Measurements from ENCODE around the gene MAEA. TPM values are rescaled to one million over a fixed set of nuclear protein-coding genes. Genes with fewer than 3 reads are reported as not detected.

MAEA gene
- total RNA-seq (ENCODE audit: low replicate concordance) = 38.2 and 68.6 TPM in 2 replicates

DNA sequence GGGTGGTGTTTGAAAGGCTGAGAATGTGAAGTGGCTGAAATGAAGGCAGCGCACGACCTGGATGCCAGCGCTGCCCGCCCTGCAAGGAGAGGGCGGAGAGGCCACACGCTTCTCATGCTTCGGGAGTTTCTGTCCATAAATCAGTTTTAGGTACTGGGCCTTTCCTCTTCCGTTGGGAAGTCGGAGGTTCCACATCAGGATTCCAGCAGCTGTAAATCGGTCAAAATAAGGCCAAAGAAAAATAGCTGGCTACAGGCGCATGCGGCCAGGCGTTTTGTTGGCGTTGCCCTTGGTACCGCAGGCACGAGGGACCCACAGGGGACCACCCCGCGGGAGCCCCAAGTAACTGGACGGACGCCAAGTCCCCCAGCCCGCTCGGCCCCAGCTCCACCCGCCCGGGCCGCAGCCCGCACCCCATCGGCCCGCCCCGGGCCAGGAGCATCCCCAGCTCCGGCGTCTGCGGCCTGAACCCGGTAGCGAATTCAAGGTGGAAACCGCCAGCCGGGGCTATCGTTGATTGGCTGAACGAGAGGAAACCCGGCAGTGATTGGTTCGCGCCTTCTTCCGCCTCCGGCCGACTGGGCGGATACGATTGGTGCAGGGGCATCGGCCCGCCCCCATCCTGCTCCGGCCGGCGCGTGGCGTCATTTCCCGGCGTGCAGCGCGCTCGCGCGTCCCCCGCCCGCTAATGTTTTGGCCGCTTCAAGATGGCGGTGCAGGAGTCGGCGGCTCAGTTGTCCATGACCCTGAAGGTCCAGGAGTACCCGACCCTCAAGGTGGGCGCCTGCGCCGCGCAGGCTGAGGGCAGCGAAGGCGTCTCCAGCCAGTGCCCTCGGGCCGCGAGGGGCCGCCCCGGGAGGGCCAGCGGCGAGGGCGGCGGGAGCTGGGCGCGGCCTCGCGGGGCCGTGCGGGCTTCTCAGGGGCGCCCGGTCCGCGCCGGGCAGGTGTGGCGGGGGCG, at the start of gene MAEA:
Gene MAEA, plus strand, starts transcription at position 685 of the 958 bp plus-strand sequence. Its CDS starts 23 bp downstream, at position 708.
- H3K27ac ChIP-seq = no peak within 1 kb of the TSS
- peaks cover 3% of the 10 kb centered on the region for H3K27me3 ChIP-seq
- H2AFZ ChIP-seq (replicated peaks) = peak within 1 kb of the TSS; percentile 70
- H3K36me3 Mint-ChIP-seq = peaks cover 3% of the 10 kb centered on the region
- H3K4me3 ChIP-seq = peak within 1 kb of the TSS; percentile 90
- peaks cover 43% of the 10 kb centered on the region for H4K20me1 ChIP-seq (ENCODE audit: low read depth)
- peak within 1 kb of the TSS; percentile 100 for H3K4me2 ChIP-seq
- peaks cover 48% of the 10 kb centered on the region for H3K79me2 ChIP-seq (ENCODE audit: low read depth)
- no peak for TF ChIP-seq EZH2phosphoT487 (IDR thresholded peaks at IDR 0.05)
- peak; percentile 47 for TF ChIP-seq EZH2 (IDR thresholded peaks at IDR 0.05)
- TF ChIP-seq, protein P1, sequence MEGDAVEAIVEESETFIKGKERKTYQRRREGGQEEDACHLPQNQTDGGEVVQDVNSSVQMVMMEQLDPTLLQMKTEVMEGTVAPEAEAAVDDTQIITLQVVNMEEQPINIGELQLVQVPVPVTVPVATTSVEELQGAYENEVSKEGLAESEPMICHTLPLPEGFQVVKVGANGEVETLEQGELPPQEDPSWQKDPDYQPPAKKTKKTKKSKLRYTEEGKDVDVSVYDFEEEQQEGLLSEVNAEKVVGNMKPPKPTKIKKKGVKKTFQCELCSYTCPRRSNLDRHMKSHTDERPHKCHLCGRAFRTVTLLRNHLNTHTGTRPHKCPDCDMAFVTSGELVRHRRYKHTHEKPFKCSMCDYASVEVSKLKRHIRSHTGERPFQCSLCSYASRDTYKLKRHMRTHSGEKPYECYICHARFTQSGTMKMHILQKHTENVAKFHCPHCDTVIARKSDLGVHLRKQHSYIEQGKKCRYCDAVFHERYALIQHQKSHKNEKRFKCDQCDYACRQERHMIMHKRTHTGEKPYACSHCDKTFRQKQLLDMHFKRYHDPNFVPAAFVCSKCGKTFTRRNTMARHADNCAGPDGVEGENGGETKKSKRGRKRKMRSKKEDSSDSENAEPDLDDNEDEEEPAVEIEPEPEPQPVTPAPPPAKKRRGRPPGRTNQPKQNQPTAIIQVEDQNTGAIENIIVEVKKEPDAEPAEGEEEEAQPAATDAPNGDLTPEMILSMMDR (IDR thresholded peaks at IDR 0.05) = no peak
- peak within 1 kb of the TSS; percentile 93 for H3K9ac ChIP-seq
- peaks cover 12% of the 10 kb centered on the region for H3K4me1 ChIP-seq
- H3K27me3 Mint-ChIP-seq (ENCODE audit: insufficient read depth, low read depth) = peaks cover under 1% of the 10 kb centered on the region
- DNase-seq (ENCODE audit: low spot score) = peak; percentile 98
- peak within 1 kb of the TSS; percentile 91 for H3K27ac Mint-ChIP-seq
- H3F3A ChIP-seq (ENCODE audit: low read depth) = no peaks in the 10 kb centered on the region
- no peaks in the 10 kb centered on the region for H3K36me3 ChIP-seq
- H3K9me3 ChIP-seq (ENCODE audit: low read depth) = no peaks in the 10 kb centered on the region
- peaks cover 22% of the 10 kb centered on the region for H3K4me1 Mint-ChIP-seq
- H3K4me3 Mint-ChIP-seq = peak within 1 kb of the TSS; percentile 91
- no peaks in the 10 kb centered on the region for H3K9me3 Mint-ChIP-seq

DNA sequence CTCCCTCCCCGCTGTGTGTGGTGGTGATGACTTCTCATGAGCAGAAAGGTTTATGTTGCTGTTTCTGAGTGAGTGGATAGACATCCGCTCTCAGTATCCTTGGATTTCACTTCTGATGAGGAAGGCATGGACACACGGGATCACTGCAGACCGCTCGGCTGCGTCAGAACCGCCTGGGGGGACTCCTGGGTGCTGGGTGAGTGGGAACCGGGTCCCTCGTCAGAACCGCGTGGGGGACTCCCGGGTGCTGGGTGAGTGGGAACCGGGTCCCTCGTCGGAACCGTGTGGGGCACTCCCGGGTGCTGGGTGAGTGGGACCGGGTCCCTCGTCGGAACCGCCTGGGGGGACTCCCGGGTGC, 49.8 kb upstream of the MAEA start:
- H3K9ac ChIP-seq = no peak overlapping the region
- Mint-ChIP-seq H3K27ac (no peak overlapping the region), H3K9me3 (no peaks in the 10 kb centered on the region), H3K36me3 (peaks cover 31% of the 10 kb centered on the region), H3K27me3 (ENCODE audit: insufficient read depth, low read depth) (peaks cover 4% of the 10 kb centered on the region), H3K4me3 (no peak overlapping the region), H3K4me1 (peaks cover 9% of the 10 kb centered on the region)
- H3K4me1 ChIP-seq = no peaks in the 10 kb centered on the region
- no peak overlapping the region for H3K27ac ChIP-seq
- H3K4me2 ChIP-seq = no peak overlapping the region
- H3F3A ChIP-seq (ENCODE audit: low read depth) = no peaks in the 10 kb centered on the region
- no peak overlapping the region for H2AFZ ChIP-seq (replicated peaks)
- H3K4me3 ChIP-seq = no peak overlapping the region
- H3K27me3 ChIP-seq = no peaks in the 10 kb centered on the region
- peaks cover 61% of the 10 kb centered on the region for H4K20me1 ChIP-seq (ENCODE audit: low read depth)
- H3K79me2 ChIP-seq (ENCODE audit: low read depth) = peaks cover 65% of the 10 kb centered on the region
- H3K36me3 ChIP-seq = no peaks in the 10 kb centered on the region
- no peaks in the 10 kb centered on the region for H3K9me3 ChIP-seq (ENCODE audit: low read depth)
- DNase-seq (ENCODE audit: low spot score) = no peak
- TF ChIP-seq, protein P1 (IDR thresholded peaks at IDR 0.05) = no peak
- no peak for TF ChIP-seq EZH2phosphoT487 (IDR thresholded peaks at IDR 0.05)
- TF ChIP-seq EZH2 (IDR thresholded peaks at IDR 0.05) = no peak

DNA sequence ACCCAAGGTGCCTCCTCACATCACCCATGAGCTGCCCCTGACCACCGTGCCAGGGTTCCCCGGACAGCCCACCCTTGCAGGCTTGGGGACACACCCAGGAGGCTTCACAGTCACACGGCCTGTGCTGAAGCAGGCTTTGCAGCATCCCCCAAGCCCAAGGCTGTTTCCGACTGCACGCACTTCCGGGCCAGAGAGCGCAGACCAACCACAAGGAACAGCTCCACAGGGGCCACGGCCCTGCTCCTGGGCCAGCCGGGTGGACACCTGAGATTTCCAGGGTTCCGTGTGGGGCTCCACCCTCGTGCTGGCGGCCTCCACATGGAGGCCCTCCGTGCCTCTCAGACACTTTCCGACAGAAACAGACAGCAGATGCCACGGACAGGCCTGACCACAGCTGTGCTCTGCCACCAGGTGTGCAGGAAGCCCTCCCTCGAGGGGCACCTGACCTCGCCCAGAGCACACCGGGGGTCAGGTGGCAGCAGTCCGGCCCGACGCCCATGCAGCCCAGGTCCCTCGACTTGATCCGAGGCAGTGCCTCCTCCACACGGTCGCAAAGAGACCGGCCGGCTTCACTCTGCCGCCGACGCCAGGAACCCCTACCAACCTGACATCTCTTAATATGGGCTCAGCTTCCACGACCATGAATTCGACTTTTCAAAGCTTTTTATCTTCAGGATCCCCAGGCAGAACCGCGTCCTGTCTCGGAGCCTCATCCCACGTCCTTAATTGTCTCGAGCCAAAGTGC, 48.8 kb upstream of the MAEA start:
- Histone ChIP-seq H3K79me2 (ENCODE audit: low read depth) (peaks cover 75% of the 10 kb centered on the region), H4K20me1 (ENCODE audit: low read depth) (peaks cover 69% of the 10 kb centered on the region), H3K27me3 (no peaks in the 10 kb centered on the region), H3K9ac (no peak overlapping the region), H3K27ac (no peak overlapping the region), H3K9me3 (ENCODE audit: low read depth) (no peaks in the 10 kb centered on the region), H2AFZ (replicated peaks) (no peak overlapping the region), H3F3A (ENCODE audit: low read depth) (no peaks in the 10 kb centered on the region), H3K4me1 (no peaks in the 10 kb centered on the region), H3K4me2 (no peak overlapping the region), H3K4me3 (no peak overlapping the region), H3K36me3 (no peaks in the 10 kb centered on the region)
- DNase-seq (ENCODE audit: low spot score) = no peak
- H3K4me1 Mint-ChIP-seq = peaks cover 5% of the 10 kb centered on the region
- H3K27me3 Mint-ChIP-seq (ENCODE audit: insufficient read depth, low read depth) = peaks cover 4% of the 10 kb centered on the region
- no peak overlapping the region for H3K27ac Mint-ChIP-seq
- H3K36me3 Mint-ChIP-seq = peaks cover 25% of the 10 kb centered on the region
- no peak overlapping the region for H3K4me3 Mint-ChIP-seq
- no peaks in the 10 kb centered on the region for H3K9me3 Mint-ChIP-seq
- TF ChIP-seq EZH2 (IDR thresholded peaks at IDR 0.05) = no peak
- TF ChIP-seq, protein P1 (IDR thresholded peaks at IDR 0.05) = no peak
- TF ChIP-seq EZH2phosphoT487 (IDR thresholded peaks at IDR 0.05) = no peak
